ENCODE data around the gene NOL8.

NOL8 gene

DNA sequence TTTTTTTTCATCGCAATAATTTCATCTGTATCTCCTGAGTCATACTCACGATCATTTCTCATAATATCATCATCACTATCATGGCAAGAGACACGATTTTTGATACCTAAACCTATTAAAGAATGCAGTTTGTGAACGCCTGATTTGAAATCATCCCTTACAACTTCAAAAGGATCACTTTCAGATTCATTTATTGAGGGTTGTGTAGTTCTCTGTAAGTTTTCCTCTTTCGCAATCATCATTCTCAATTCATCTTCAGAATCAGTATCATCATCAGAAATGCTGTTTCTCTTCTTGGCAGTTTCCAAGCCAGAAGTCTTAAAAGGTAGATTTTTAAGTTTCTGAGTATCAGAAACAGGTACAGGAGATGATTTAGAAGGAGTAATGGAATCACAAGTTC, 9.7 kb downstream of the NOL8 start:
- no peak overlapping the region for H3K27ac ChIP-seq

GRCh38 chr9:92313624-92314012, 11.5 kb downstream of the NOL8 start:
- no peak overlapping the region for H3K4me3 ChIP-seq
- H3K27ac ChIP-seq: peak overlapping the region in 1 of 21 experiments; percentile 41

More for the DNA sequence above, 9.7 kb downstream of the NOL8 start:
- H3K4me3 ChIP-seq: no peak overlapping the region

GRCh38 chr9:92312887-92313623, 12.1 kb downstream of the NOL8 start:
- Histone ChIP-seq H3K4me3 (no peak overlapping the region), H3K27ac (peak overlapping the region in 1 of 21 experiments; percentile 41)

GRCh38 chr9:92310562-92310961, 14.6 kb downstream of the NOL8 start:
- no peak overlapping the region for H3K27ac ChIP-seq
- no peak overlapping the region for H3K4me3 ChIP-seq

DNA sequence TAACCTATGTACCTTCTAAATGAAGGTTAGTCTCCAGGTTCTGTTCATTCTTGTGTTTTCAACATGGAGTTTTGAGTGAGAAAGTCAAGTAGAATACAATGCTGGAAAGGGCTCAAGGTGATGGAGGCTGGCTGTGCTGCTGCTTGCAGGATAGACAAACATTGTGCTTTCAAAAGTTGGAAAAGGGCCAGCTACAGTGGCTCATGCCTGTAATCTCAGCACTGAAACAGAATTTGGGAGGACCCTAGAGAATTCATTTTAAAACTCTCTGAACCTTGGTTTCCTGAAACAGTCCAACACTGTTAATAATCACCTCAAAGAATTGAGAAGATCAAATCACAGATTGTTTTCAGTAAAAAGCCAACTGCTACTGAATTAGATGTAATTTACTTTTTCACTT, 16.3 kb downstream of the NOL8 start:
- Histone ChIP-seq H3K27ac (no peak overlapping the region), H3K4me3 (no peak overlapping the region)

DNA sequence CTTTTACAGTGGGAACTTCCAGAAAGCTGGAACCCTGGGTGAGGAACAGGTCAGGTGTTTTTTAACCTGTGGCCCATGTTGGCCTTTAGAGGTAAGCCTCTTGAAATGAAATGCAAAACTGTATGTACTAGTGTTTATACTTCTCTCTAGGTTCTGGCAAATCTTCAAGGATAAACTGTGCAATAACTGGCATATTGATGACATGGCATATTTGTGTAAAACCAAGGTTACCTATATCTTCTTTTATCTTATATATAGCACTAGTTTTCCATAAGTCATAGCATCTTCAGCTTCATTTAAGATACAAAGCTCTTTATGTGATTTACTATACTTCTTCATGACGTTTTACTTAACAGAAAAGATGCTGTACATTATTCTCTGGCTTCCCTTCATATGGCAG, 24.2 kb downstream of the NOL8 start:
- H3K27ac ChIP-seq: no peak overlapping the region
- no peak overlapping the region for H3K4me3 ChIP-seq

DNA sequence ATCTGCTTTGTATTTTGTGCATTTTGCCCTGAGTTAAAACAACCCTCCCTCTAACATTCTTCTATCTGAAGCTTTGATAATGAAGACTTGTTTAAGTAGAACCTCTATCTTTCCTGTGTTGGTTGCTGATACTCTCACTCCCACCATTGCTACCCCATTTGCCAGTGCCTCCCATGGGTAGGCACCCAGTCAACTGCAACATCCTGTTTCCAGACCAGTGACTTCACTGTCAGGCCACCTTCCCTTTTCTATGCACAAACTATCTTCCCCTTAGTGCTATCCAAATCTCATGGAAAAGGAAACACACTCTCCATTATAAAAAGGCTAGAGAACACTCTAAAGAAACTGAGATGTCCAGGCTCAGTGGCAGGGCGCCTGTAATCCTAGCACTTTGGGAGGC, 26.0 kb downstream of the NOL8 start:
- Histone ChIP-seq H3K27ac (no peak overlapping the region), H3K4me3 (no peak overlapping the region)

- Histone ChIP-seq H3K27ac (no peak overlapping the region), H3K4me3 (no peak overlapping the region)
Measured at GRCh38 chr9:92298036-92298435, 27.1 kb downstream of the NOL8 start.

GRCh38 chr9:92297611-92298010, 27.5 kb downstream of the NOL8 start:
- H3K4me3 ChIP-seq: no peak overlapping the region
- H3K27ac ChIP-seq: no peak overlapping the region

GRCh38 chr9:92295827-92296258, 29.3 kb downstream of the NOL8 start:
- peak overlapping the region in 7 of 21 experiments; percentile 12 to 62 (median 31) for H3K27ac ChIP-seq

DNA sequence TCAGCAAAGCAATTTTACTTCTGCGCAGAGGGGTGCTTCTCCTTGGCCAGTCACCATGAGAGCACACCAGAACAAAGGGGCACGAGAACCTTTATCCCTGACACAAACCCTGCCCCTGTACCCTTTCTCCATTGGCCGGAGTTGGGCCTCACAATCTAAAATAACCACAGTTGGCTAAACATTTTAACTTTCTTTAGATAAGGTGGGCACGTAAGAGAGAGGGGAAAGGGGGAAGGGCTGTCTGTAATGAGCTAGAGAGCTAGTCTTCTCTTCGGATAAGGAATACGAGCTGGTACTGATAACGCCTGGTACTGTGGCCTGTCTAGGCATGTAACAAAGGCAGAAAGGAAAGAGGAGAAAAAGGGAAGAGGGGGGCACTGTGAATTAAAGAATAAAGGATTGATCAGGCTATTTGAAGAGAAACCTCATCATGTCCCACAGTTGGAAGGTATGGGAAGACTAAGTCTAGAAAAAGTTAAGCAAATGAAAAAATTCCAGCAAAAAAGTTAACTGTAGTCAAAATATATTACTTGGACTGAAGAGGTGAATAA, 29.8 kb downstream of the NOL8 start:
- Histone ChIP-seq H3K4me3 (no peak overlapping the region), H3K27ac (peak overlapping the region in 6 of 21 experiments; percentile 12 to 62 (median 24))

More at GRCh38 chr9:92295827-92296258, 29.3 kb downstream of the NOL8 start:
- no peak overlapping the region for H3K4me3 ChIP-seq

GRCh38 chr9:92294297-92294676, 30.9 kb downstream of the NOL8 start:
- peak overlapping the region in 20 of 21 experiments; percentile 43 to 87 (median 78) for H3K27ac ChIP-seq
- H3K4me3 ChIP-seq: peak overlapping the region; percentile 58 to 84 (median 71)

GRCh38 chr9:92293452-92294296, 31.5 kb downstream of the NOL8 start, which contains the start of gene IARS1:
IARS1 (minus strand) TSS chr9:92293697; CDS start chr9:92289419, 4,278 bp downstream.
- Histone ChIP-seq H3K4me3 (peak within 1 kb of the TSS; percentile 58 to 84 (median 71)), H3K27ac (peak within 1 kb of the TSS; percentile 35 to 91 (median 78))

DNA sequence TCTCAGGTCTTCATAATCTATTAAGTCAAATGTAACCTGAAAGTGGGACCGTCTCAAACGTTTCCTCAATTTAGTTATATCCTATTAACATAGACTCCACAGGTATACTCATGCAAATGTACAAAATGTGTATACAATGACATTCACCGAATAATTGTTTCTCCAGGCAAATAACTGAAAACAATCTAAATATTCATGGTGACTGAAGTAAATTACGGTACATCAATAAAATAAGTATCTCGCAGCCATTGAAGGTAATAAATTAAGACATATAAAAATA, 32.1 kb downstream of the NOL8 start:
- Histone ChIP-seq H3K4me3 (peak overlapping the region; percentile 58 to 84 (median 71)), H3K27ac (peak overlapping the region; percentile 35 to 91 (median 78))

DNA sequence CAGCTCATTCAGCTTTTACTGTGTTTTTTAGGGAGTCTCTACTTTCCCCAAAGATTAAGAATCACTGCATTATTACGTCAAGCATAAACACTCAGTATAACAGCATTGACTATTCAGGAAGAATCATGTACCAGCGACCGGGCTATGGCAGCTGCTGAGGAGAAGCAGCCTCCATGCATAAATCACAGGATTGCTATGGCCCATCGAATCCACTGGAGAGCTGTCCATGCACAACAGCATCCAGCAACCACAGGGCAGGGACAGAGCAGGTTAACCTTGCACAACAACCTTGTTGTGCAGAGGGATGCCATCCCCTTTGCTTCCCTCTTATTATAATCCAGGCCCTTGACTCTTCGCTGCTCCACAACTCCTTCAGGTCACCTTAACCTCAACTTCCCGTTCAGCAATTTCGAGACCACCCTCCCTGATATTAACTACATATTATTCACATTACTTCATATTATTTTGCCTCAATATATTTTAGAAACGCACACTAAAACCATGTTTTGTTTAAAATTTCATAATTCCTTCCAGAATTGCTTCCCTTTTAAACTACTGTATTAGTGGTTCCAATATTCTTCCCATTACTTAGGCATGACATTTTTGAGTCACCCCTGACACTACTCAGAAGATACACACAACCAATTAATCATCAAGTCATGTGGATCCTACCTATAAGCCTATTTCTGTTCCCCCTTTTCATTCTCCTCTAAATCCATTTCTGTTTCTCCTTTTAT, 32.6 kb downstream of the NOL8 start:
- Histone ChIP-seq H3K27ac (peak overlapping the region in 14 of 21 experiments; percentile 72 to 91 (median 79)), H3K4me3 (peak overlapping the region; percentile 58 to 84 (median 71))

- H3K4me3 ChIP-seq: no peak overlapping the region
- H3K27ac ChIP-seq: no peak overlapping the region
Measured at GRCh38 chr9:92291577-92291976, 33.6 kb downstream of the NOL8 start.

DNA sequence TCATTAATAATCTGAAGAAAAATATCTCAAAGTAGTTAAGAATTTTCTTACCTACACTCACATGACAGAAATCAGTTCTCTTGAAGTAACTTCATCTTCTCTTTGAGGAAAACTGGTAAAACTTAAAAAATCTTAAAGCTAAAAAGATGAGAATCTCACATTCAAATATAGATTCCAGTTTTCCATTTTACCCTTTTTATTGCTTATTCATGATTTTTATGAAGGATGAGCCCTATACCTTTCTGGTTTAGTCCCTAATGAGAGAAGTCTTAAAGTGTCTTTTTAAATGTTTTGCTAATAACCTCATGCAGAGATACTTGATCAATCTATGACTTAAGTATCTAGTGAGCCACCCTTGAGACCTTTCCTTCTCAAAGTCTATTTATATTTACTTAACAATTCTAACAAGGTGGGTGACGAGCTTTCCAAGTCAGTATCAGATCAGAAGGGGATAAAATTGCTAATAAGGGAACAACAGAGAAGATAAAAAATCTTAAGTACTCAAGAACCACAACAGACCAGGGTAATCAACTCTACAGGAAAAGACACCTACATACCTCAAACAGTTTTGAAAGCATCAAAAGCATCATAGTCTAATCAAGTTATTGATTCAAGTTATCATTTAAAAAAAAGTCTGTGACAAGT, 34.2 kb downstream of the NOL8 start:
- Histone ChIP-seq H3K4me3 (no peak overlapping the region), H3K27ac (no peak overlapping the region)

GRCh38 chr9:92289708-92290390, 35.3 kb downstream of the NOL8 start:
- no peak overlapping the region for H3K27ac ChIP-seq

DNA sequence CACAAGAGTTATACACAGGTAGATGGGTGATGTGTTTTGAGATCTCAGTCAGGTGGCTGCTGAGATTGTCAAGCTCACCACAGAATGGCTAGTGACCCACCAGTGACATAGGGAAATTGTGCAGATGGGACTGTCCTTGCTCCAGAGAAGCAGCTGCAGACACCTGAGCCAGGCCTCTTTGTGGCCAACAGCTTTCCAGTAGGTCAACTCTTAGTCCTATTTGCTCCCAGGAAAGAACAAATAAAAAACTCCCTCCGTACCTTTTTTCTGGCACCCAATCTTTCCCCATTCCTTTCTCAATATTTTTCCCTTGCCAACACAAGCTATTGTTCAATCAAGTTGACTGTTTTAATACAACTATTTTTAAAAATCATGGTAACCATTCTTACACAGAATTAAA, 45.8 kb downstream of the NOL8 start:
- Histone ChIP-seq H3K27ac (no peak overlapping the region), H3K4me3 (no peak overlapping the region)

More at GRCh38 chr9:92289708-92290390, 35.3 kb downstream of the NOL8 start:
- H3K4me3 ChIP-seq: no peak overlapping the region
